HCT116 (cell line): ENCODE measurements around the gene DENND1A.

ENCODE experiments used
- CEBPB ChIP-seq: IDR thresholded peaks from 2 replicates; pipeline ENCODE4 v1.6.1; 2012; ENCODE audit warnings: low read depth
- EZH2 ChIP-seq: fragments of 200-600 bp; sonication (generic); IDR thresholded peaks from 2 replicates; pipeline ENCODE4 v1.6.1; 2017; ENCODE audit warnings: antibody characterized with exemption, mixed run types
- POLR2A ChIP-seq: IDR thresholded peaks from 2 replicates; pipeline ENCODE4 v1.7.0; 2011; ENCODE audit warnings: borderline replicate concordance; ENCODE audit not compliant: insufficient read depth, insufficient read length; ENCODE audit errors: extremely low read depth
- POLR2AphosphoS5 ChIP-seq: IDR thresholded peaks from 2 replicates; pipeline ENCODE4 v1.6.1; 2011; ENCODE audit warnings: mild to moderate bottlenecking, low read depth, low read length, moderate library complexity
- RAD21 ChIP-seq: IDR thresholded peaks from 2 replicates; pipeline ENCODE4 v1.6.1; 2012; ENCODE audit warnings: low read depth, mild to moderate bottlenecking
- TCF7L2 ChIP-seq: IDR thresholded peaks from 2 replicates; pipeline ENCODE4 v1.7.0; 2011; ENCODE audit warnings: borderline replicate concordance, inconsistent platforms; ENCODE audit not compliant: insufficient read depth, insufficient read length; ENCODE audit errors: extremely low read depth
- YY1 ChIP-seq: IDR thresholded peaks from 2 replicates; pipeline ENCODE4 v1.6.1; 2011; ENCODE audit warnings: low read length, low read depth, moderate library complexity, mild to moderate bottlenecking; ENCODE audit not compliant: insufficient replicate concordance; ENCODE audit errors: extremely low read depth
- ZFX ChIP-seq: fragments of 450-650 bp; IDR thresholded peaks from 2 replicates; pipeline ENCODE4 v1.6.1; 2017
- TF ChIP-seq, protein P1 (sequence below), 3 experiments: fragments of 200-600 bp in 1 of 3; sonication (generic) in 1 of 3; IDR thresholded peaks in 2 of 3; conservative IDR thresholded peaks in 1 of 3; 2 replicates each; pipeline ENCODE4 v1.5.1; 2012 to 2017; ENCODE audit warnings: low read depth in 2 of 3, low read length in 2 of 3, antibody characterized with exemption in 1 of 3, borderline replicate concordance in 1 of 3, control low read depth in 1 of 3, mild to moderate bottlenecking in 1 of 3, mixed read lengths in 1 of 3, mixed run types in 1 of 3, moderate library complexity in 1 of 3; ENCODE audit not compliant: insufficient read depth in 1 of 3
- TF ChIP-seq, protein P2 (sequence below): IDR thresholded peaks from 2 replicates; pipeline ENCODE4 v1.6.1; 2011; ENCODE audit warnings: mild to moderate bottlenecking, low read length, moderate library complexity; ENCODE audit not compliant: insufficient replicate concordance; ENCODE audit errors: extremely low read depth

DNA sequence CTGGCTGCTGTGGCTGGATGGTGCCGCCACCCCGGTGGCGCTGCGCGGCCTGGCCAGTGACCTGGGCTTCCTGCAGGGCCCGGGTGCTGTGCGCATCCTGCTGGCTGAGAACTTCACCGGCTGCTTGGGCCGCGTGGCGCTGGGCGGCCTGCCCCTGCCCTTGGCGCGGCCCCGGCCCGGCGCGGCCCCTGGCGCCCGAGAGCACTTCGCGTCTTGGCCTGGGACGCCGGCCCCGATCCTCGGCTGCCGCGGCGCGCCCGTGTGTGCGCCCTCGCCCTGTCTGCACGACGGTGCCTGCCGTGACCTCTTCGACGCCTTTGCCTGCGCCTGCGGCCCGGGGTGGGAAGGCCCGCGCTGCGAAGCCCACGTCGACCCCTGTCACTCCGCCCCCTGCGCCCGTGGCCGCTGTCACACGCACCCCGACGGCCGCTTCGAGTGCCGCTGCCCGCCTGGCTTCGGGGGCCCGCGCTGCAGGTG, 556.4 kb downstream of the DENND1A start:
- TF ChIP-seq, protein P1, sequence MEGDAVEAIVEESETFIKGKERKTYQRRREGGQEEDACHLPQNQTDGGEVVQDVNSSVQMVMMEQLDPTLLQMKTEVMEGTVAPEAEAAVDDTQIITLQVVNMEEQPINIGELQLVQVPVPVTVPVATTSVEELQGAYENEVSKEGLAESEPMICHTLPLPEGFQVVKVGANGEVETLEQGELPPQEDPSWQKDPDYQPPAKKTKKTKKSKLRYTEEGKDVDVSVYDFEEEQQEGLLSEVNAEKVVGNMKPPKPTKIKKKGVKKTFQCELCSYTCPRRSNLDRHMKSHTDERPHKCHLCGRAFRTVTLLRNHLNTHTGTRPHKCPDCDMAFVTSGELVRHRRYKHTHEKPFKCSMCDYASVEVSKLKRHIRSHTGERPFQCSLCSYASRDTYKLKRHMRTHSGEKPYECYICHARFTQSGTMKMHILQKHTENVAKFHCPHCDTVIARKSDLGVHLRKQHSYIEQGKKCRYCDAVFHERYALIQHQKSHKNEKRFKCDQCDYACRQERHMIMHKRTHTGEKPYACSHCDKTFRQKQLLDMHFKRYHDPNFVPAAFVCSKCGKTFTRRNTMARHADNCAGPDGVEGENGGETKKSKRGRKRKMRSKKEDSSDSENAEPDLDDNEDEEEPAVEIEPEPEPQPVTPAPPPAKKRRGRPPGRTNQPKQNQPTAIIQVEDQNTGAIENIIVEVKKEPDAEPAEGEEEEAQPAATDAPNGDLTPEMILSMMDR (IDR thresholded peaks at IDR 0.05 in 2 of 3, conservative IDR thresholded peaks at IDR 0.05 in 1 of 3; ENCODE audit: borderline replicate concordance in 1 of 3, insufficient read depth in 1 of 3, low read depth in 2 of 3, low read length in 2 of 3): no peak
- no peak for TF ChIP-seq CEBPB
- no peak for TF ChIP-seq POLR2A
- TF ChIP-seq YY1: no peak
- TF ChIP-seq EZH2: no peak
- TF ChIP-seq POLR2AphosphoS5: no peak
- TF ChIP-seq, protein P2, sequence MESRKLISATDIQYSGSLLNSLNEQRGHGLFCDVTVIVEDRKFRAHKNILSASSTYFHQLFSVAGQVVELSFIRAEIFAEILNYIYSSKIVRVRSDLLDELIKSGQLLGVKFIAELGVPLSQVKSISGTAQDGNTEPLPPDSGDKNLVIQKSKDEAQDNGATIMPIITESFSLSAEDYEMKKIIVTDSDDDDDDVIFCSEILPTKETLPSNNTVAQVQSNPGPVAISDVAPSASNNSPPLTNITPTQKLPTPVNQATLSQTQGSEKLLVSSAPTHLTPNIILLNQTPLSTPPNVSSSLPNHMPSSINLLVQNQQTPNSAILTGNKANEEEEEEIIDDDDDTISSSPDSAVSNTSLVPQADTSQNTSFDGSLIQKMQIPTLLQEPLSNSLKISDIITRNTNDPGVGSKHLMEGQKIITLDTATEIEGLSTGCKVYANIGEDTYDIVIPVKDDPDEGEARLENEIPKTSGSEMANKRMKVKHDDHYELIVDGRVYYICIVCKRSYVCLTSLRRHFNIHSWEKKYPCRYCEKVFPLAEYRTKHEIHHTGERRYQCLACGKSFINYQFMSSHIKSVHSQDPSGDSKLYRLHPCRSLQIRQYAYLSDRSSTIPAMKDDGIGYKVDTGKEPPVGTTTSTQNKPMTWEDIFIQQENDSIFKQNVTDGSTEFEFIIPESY: no peak
- no peak for TF ChIP-seq ZFX
- TF ChIP-seq RAD21: no peak
- TF ChIP-seq TCF7L2: no peak
